Right ventricle myocardium inferior (tissue), 1 donor: ENCODE results near the gene XPR1. TPM values are rescaled to one million over a fixed set of nuclear protein-coding genes. Genes with fewer than 3 reads are reported as not detected.
"Not testable (repeated sequence)": the region's sequence is repeated elsewhere in the genome, so short reads cannot be mapped to it uniquely, and the experiment has no call there.

ENCODE experiments used
- ATAC-seq: fragments of 200-7000 bp; cut with Tn5 transposase; one replicate; pipeline ENCODE4 v1.9.1; 2020; ENCODE audit warnings: mild to moderate bottlenecking, moderate library complexity
- DNase-seq: peaks from one replicate; pipeline ENCODE4 v3.0.0; 2021; ENCODE audit errors: missing footprints
- intact Hi-C: fragments of 100-400 bp; cut with DNase I; formaldehyde crosslinking; loops from one replicate; pipeline ENCODE4 v1.11.0; 2022
- total RNA-seq: library from RNA; stranded (reverse); fragmentation: NEBNext Ultra II Directional; extraction: Animal tissue kit (Norgen Biotek cat#: 25700); gene quantifications from one replicate; pipeline ENCODE4 v1.2.1, GENCODE V29; 2021
- donor health status: DM: no; HTN: yes; CAD: no; lungs with severe emphysema.

XPR1 gene
- total RNA-seq, 1 donor from 2014 or later = 35.8 TPM

DNA sequence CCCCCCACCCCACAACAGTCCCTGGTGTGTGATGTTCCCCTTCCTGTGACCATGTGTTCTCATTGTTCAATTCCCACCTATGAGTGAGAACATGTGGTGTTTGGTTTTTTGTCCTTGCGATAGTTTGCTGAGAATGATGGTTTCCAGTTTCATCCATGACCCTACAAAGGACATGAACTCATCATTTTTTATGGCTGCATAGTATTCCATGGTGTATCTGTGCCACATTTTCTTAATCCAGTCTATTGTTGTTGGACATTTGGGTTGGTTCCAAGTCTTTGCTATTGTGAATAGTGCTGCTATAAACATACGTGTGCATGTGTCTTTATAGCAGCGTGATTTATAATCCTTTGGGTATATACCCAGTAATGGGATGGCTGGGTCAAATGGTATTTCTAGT is 51.3 kb downstream of the XPR1 start:
- ATAC-seq, intact Hi-C loops, DNase-seq: not testable (repeated sequence)

DNA sequence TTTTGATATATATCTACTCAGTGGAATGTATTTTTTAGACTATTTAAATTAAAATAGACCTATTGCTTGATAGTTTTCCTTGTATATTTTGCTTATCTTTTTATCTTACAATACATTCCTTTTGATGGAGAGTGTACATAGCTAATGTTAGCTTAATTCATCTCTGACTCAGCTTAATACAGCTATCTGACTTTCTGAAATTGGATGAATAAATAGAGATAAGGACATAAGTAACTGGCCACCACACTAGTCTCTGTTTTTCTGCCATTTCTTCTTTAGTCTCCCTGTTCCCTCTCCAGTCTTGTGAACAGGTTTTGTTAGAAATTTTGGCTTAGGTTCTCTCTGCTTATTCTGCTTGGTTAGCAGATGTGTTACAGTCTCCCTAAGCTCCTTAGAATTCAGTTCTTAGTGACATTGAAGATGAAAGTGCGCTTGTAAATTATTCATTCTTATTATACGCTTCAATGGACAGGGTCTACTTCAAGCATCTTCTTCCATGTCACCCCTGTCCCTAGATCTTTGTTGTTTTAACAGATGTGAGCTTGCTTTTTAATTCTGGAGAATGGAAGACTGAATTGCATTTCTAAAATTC is 59.6 kb downstream of the XPR1 start:
- DNase-seq (no peak), ATAC-seq (no peak)
- intact Hi-C loops = no loop called here

DNA sequence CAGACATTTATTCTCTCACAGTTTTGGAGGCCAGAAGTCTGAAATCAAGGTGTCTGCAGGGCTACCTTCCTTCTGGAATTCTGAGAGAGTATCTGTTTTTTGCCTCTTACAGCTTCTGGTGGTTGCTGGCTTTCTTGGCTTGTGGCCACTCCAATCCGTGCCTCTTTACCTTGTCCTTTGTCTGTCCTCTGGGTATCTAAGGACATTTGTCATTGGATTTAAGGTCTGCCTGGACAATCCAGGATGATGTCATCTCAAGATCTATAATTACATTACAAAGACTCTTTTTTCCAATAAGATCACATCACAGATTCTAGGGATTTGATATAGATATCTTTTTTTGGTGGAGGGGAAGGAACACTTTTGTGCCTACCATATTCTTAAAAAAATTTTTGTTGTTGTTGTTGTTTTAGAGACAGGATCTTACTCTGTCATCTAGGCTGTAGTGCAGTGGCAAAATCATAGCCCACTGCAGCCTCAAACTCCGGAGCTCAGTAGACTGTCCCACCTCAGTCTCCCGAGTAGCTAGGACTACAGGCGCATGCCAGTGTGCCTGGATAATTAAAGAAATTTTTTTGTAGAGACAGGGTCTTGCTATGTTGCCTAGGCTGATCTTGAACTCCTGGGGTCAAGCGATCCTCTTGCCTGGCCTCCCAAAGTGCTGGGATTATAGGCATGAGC is 61.9 kb downstream of the XPR1 start:
- DNase-seq (no peak), ATAC-seq (no peak)
- intact Hi-C loops = no loop called here

DNA sequence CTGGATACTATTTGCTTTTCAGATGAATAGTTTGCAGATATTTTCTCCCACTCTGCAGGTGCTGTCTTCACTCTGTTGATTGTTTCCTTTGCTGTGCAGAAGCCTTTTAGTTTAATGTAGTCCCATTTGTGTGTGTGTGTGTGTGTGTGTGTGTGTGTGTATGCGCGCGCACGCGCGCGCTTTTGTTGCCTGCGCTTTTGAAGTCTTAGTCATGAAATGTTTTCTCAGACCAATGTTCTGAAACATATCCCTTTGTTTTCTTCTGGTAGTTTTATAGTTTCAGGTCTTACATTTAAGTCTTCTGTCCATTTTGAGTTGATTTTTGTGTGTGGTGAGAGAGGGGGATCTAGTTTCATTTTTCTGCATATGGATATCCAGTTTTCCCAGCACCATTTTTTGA is 63.5 kb downstream of the XPR1 start:
- ATAC-seq = no peak
- no peak for DNase-seq
- intact Hi-C loops = no loop called here

DNA sequence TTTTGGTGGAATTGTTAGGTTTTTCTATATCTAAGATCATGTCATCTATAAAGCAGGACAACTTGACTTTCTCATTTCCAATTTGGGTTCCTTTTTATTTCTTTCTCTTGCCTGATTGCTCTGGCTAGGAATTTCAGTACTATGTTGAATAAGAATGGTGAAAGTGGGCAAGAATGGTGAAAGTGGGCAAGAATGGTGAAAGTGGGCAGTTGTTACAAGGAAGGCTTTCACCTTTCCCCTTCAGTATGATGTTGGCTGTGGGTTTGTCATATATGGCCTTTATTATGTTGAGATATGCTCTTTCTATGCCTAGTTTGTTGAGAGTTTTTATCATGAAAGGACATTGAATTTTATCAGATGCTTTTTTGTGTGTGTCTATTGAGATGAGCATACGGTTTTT is 64.5 kb downstream of the XPR1 start:
- no peak for ATAC-seq
- intact Hi-C loops = no loop called here
- DNase-seq = no peak

DNA sequence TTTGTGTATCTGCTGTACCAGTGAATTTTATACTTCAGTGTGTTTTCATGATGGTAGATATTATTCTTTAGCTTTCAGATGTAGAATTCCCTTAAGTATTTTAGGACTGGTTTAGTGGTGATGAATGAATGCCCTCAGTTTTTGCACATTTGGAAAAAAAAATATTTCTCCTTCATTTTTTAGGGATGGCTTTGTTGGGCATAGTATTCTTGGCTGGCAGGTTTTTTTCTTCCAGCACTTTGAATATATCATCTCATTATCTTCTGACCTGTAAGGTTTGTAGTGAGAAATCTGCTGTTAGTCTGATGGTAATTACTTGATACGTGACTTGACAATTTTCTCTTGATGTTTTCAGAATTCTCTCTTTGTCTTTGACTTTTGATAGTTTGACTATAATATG is 66.8 kb downstream of the XPR1 start:
- ATAC-seq (no peak), DNase-seq (no peak)
- intact Hi-C loops = no loop called here

DNA sequence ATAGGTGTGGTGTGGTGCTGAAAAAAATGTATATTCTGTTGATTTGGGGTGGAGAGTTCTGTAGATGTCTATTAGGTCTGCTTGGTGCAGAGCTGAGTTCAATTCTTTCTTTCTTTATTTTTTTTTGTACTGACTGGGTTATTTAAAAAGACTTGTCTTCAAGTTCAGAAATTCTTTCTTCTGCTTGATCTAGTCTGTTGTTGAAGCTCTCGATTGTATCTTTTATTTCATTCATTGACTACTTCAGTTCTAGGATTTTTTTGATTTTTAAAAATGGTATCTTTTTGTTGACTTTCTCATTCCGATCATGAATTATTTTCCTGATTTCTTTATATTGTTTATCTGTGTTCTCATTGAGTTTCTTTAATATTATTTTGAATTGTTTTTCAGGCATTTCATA is 70.6 kb downstream of the XPR1 start:
- DNase-seq, ATAC-seq, intact Hi-C loops: not testable (repeated sequence)

DNA sequence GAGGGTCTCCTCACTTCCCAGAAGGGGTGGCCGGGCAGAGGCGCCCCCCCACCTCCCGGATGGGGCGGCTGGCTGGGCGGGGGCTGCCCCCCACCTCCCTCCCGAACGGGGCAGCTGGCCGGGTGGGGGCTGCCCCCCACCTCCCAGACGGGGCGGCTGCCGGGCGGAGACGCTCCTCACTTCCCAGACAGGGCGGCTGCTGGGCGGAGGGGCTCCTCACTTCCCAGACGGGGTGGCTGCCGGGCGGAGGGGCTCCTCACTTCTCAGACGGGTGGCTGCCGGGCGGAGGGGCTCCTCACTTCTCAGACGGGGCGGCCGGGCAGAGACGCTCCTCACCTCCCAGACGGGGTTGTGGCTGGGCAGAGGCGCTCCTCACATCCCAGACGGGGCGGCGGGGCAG is 78.9 kb downstream of the XPR1 start:
- intact Hi-C loops, DNase-seq, ATAC-seq: not testable (repeated sequence)

DNA sequence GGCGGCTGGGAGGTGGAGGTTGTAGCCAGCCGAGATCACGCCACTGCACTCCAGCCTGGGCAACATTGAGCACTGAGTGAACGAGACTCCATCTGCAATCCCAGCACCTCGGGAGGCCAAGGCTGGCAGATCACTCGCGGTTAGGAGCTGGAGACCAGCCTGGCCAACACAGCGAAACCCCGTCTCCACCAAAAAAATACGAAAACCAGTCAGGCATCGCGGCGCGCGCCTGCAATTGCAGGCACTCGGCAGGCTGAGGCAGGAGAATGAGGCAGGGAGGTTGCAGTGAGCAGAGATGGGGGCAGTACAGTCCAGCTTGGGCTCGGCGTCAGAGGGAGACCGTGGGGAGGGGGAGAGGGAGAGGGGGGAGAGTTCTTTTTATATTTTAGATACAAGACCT is 79.4 kb downstream of the XPR1 start:
- DNase-seq, ATAC-seq, intact Hi-C loops: not testable (repeated sequence)

DNA sequence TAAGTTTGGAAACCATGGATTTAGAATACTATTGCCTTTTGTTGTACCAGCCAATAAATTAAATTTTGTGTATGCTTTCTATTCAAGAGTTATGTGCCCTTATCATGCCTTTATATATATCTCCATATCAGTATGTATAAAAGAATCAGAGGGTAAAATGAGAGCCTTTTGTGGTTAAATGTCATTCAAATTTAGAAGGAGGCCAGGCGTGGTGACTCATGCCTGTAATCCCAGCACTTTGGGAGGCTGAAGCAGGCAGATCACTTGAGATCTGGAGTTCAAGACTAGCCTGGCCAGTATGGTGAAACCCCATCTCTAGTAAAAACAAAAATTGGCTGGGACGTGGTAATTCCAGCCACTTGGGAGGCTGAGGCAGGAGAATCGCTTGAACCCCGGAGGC is 88.9 kb downstream of the XPR1 start:
- no peak for ATAC-seq

DNA sequence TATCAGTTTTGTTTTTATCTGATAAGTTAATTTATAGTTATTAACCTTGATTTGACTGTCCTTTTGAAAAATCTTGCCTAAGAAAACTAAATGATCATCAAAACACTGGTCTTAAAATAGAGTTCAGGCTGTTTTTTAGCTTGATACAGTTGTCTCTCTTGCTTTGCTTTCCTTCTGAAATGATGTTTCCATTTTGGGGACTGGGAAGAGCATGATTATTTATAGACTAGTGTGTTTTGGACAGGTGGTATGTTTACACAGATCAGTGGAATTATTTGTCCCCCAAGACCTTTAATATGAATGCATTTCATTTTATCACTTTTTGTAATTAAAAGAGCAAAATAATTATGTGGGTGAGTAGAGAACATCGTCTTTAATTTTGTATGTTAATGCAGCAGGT is 90.8 kb downstream of the XPR1 start:
- no peak for ATAC-seq
- no peak for DNase-seq
- intact Hi-C loops = no loop called here

More for the DNA sequence above, 88.9 kb downstream of the XPR1 start:
- intact Hi-C loops = no loop called here
- no peak for DNase-seq

DNA sequence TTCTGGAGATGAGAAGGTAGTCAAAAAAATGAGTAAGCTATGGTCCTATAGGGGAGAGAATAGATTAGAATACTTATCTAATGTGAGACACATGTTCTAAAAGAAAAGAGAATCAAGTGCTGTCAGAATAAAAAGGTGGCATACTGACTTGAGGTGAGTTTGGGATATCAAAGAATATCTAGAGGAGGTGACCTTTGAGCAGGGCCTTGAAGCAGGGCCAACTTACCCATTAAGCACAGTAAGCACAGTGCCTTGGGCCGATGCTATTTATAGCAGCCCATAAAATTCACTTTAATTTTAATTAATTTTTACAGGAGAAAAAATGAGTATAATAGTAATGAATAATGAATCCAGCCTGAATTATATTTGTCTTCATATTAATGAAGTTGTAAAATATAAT is 92.2 kb downstream of the XPR1 start:
- intact Hi-C loops = no loop called here
- DNase-seq (no peak), ATAC-seq (no peak)

DNA sequence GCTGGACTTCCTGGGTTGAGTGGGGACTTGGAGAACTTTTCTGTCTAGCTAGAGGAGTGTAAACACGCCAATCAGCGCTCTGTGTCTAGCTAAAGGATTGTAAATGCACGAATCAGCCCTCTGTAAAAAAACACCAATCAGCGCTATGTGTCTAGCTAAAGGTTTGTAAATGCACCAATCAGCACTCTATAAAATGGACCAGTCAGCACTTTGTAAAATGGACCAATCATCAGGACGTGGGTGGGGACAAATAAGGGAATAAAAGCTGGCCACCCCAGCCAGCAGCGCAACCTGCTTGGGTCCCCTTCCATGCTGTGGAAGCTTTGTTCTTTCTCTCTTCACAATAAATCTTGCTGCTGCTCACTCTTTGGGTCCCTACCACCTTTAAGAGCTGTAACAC is 94.2 kb downstream of the XPR1 start:
- ATAC-seq = not testable (repeated sequence)

DNA sequence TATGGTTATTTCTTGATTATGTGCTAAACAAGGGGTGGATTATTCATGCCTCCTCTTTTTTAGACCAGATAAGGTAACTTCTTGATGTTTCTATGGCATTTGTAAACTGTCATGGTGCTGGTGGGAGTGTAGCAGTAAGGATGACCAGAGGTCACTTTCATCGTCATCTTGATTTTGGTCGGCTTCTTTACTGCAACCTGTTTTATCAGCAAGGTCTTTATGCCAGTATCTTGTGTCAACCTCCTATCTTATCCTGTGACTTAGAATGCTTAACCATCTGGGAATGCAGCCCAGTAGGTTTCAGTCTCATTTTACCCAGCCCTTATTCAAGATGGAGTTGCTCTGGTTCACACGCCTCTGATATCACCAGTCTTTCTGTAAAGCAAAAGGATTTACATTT is 95.9 kb downstream of the XPR1 start:
- intact Hi-C loops, ATAC-seq, DNase-seq: not testable (repeated sequence)

More for the DNA sequence above, 94.2 kb downstream of the XPR1 start:
- intact Hi-C loops, DNase-seq: not testable (repeated sequence)

DNA sequence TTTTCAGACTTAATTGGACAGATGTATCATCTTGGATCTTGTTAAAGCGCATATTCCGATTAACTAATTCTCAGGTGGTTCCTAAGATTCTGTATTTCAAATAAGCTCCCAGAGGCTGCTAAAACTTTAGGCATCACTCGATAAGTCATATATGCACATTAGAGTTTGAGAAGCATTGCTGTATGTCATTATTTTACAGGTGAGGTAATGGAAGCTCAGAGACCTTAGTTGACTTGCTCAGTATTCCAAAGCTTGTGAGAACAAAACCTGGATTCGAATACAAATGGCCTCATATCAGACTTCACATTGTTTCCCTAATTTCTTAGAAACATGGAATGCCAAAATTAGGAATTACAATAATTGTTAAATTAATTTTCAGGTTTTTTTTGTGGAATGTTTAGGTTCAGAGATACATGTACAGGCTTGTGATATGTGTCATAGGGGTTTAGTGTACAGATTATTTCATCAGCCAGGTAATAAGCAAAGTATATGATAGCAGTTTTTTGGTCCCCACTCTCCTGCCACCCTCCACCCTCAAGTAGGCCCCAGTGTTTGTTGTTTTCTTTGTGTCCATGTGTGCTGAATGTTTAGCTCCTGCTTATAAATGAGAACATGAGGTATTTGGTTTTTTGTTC is 96.8 kb downstream of the XPR1 start:
- ATAC-seq (no peak), DNase-seq (no peak)
- intact Hi-C loops = no loop called here

DNA sequence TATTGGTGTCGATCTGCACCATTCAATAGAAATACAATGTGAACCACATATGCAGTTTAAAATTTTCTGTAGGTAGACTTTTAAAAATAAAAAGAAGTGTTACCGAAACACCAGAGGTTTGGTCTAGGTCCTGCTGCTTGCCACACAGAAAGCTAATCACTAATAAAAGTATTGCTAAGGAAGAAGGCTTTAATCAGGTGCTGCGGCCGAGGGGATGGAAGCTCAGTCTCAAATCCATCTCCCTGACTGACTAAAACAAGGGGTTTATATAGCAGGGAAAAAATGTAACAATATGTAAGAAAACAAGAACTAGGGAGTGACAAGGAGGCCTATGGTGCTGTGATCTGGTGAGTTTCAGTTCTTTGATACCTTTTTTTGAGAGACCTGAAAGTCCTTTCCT is 99.3 kb downstream of the XPR1 start:
- DNase-seq = no peak
- no peak for ATAC-seq
- intact Hi-C loops = no loop called here

DNA sequence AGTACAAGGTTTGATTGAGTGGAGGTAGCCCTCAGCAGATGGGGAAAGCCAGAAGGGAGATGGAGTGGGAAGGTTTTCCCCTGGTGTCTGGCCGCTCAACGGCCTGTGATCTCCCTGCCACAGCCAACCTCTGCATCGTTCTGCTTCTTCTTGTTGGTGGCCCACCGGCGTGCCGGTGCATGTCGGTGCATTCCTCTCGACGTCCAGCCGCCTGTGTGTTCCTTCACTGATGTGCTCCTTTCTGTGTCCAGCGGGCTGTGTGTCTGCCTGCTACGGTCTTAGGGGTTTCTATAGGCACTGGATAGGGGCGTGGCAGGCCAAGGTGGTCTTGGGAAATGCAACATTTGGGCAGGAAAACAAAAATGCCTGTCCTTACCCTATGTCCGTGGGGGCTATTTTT is 101.0 kb downstream of the XPR1 start:
- no peak for DNase-seq
- ATAC-seq = no peak
- intact Hi-C loops = no loop called here

DNA sequence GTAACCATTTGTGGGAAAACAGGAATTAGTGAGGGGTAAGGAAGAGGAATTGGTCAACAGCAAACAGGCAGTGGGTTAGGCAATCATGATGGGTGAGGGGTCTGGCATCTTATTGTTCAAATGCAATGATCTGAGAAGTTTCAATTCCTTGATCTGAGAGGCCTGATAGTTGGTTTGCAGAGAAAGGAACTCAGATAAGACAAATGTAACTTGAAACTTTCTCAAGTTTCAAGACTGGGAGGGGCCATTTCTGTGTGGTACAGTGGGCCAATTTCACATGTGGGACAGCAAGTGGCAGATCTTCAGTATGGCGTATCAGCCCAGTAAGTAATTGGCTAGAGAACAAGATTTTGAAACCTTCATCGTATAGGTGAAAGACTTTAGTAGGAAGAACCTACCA is 102.5 kb downstream of the XPR1 start:
- ATAC-seq (no peak), DNase-seq (no peak)
- intact Hi-C loops = no loop called here

DNA sequence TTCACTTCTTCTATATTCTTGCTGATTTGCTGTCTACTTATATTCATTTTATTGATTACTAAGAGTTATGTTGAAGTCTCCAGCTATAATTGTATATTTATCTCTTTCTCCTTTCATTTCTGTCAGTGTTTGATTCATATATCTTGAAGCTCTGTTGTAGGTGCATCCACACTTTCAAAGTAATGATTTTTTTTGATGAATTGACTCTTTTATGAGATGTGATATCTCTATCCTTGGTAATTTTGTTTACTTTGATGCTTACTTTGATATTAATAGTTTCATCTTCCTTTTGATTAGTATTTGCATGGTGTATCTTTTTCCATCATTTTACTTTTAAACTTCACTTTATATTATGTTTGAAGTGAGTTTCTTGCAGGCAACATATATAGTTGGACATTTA is 110.8 kb downstream of the XPR1 start:
- DNase-seq (no peak), ATAC-seq (no peak)
- intact Hi-C loops = no loop called here

DNA sequence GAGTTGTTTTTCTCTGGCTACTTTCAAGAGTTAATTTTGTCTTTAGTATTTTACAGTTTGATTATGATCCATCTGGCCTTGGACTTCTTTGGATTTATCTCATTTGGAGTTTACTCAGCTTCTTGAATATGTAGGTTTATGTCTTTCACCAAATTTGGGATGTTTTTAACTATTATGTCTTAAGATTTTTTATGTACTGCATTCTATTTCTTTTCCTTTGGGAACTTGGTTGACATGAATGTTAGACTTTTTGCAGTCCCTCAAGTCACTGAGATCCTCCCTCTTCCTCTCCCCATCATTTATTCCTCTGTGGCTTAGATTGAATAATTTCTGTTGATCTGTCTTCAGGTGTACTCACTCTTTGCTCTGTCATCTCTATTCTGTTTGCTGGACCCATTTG is 112.0 kb downstream of the XPR1 start:
- intact Hi-C loops = no loop called here
- ATAC-seq (no peak), DNase-seq (no peak)
